ENCODE measurements around the gene DIO2.

Gene DIO2

GRCh38 chr14:80206351-80207080 is 4.8 kb downstream of the DIO2 start:
- peaks cover 2% of the 10 kb centered on the region for H3K27me3 Mint-ChIP-seq
- H3K27ac Mint-ChIP-seq = no peak overlapping the region
- no peaks in the 10 kb centered on the region for H3K36me3 Mint-ChIP-seq (ENCODE audit: low read depth)
- no peak overlapping the region for H3K4me3 Mint-ChIP-seq
- no peaks in the 10 kb centered on the region for H3K9me3 Mint-ChIP-seq
- no peaks in the 10 kb centered on the region for H3K4me1 Mint-ChIP-seq (ENCODE audit: low read depth)
- no peak for DNase-seq

GRCh38 chr14:80202888-80203562 is 8.3 kb downstream of the DIO2 start:
- Mint-ChIP-seq H3K4me1 (ENCODE audit: low read depth) (no peaks in the 10 kb centered on the region), H3K4me3 (no peak overlapping the region)

GRCh38 chr14:80200093-80200492 is 11.2 kb downstream of the DIO2 start:
- Mint-ChIP-seq H3K4me3 (no peak overlapping the region), H3K27ac (no peak overlapping the region), H3K9me3 (peaks cover 4% of the 10 kb centered on the region), H3K36me3 (ENCODE audit: low read depth) (no peaks in the 10 kb centered on the region), H3K4me1 (ENCODE audit: low read depth) (no peaks in the 10 kb centered on the region), H3K27me3 (no peaks in the 10 kb centered on the region)
- DNase-seq = no peak

More at GRCh38 chr14:80202888-80203562, 8.3 kb downstream of the DIO2 start:
- Mint-ChIP-seq H3K9me3 (peaks cover 2% of the 10 kb centered on the region), H3K27me3 (no peaks in the 10 kb centered on the region), H3K27ac (no peak overlapping the region), H3K36me3 (ENCODE audit: low read depth) (no peaks in the 10 kb centered on the region)
- no peak for DNase-seq

GRCh38 chr14:80188571-80188970 is 22.7 kb downstream of the DIO2 start:
- no peaks in the 10 kb centered on the region for H3K4me1 Mint-ChIP-seq (ENCODE audit: low read depth)
- DNase-seq = no peak
- no peaks in the 10 kb centered on the region for H3K36me3 Mint-ChIP-seq (ENCODE audit: low read depth)
- H3K27ac Mint-ChIP-seq = no peak overlapping the region
- no peak overlapping the region for H3K4me3 Mint-ChIP-seq
- no peaks in the 10 kb centered on the region for H3K27me3 Mint-ChIP-seq
- H3K9me3 Mint-ChIP-seq = peaks cover 6% of the 10 kb centered on the region

- Mint-ChIP-seq H3K36me3 (ENCODE audit: low read depth) (no peaks in the 10 kb centered on the region), H3K4me1 (ENCODE audit: low read depth) (no peaks in the 10 kb centered on the region), H3K27ac (no peak overlapping the region), H3K9me3 (peaks cover 6% of the 10 kb centered on the region), H3K4me3 (no peak overlapping the region), H3K27me3 (no peaks in the 10 kb centered on the region)
- DNase-seq = no peak
Measured at GRCh38 chr14:80186301-80186800, 25.0 kb downstream of the DIO2 start.

GRCh38 chr14:80176893-80177292 is 34.4 kb downstream of the DIO2 start:
- no peak for DNase-seq
- no peak overlapping the region for H3K4me3 Mint-ChIP-seq
- no peak overlapping the region for H3K27ac Mint-ChIP-seq
- H3K27me3 Mint-ChIP-seq = no peaks in the 10 kb centered on the region
- peaks cover 2% of the 10 kb centered on the region for H3K9me3 Mint-ChIP-seq
- H3K36me3 Mint-ChIP-seq (ENCODE audit: low read depth) = no peaks in the 10 kb centered on the region
- H3K4me1 Mint-ChIP-seq (ENCODE audit: low read depth) = no peaks in the 10 kb centered on the region

- H3K4me1 Mint-ChIP-seq (ENCODE audit: low read depth) = no peaks in the 10 kb centered on the region
- no peaks in the 10 kb centered on the region for H3K27me3 Mint-ChIP-seq
- no peak overlapping the region for H3K4me3 Mint-ChIP-seq
- H3K27ac Mint-ChIP-seq = no peak overlapping the region
- H3K9me3 Mint-ChIP-seq = peaks cover 2% of the 10 kb centered on the region
- no peaks in the 10 kb centered on the region for H3K36me3 Mint-ChIP-seq (ENCODE audit: low read depth)
- DNase-seq = no peak
Measured at GRCh38 chr14:80172375-80173051, 38.8 kb downstream of the DIO2 start.

GRCh38 chr14:80167793-80168448 is 43.4 kb downstream of the DIO2 start:
- H3K9me3 Mint-ChIP-seq = no peaks in the 10 kb centered on the region
- no peak overlapping the region for H3K27ac Mint-ChIP-seq
- H3K4me3 Mint-ChIP-seq = no peak overlapping the region
- H3K27me3 Mint-ChIP-seq = no peaks in the 10 kb centered on the region
- no peaks in the 10 kb centered on the region for H3K4me1 Mint-ChIP-seq (ENCODE audit: low read depth)
- H3K36me3 Mint-ChIP-seq (ENCODE audit: low read depth) = no peaks in the 10 kb centered on the region
- DNase-seq = no peak

- H3K4me3 Mint-ChIP-seq = no peak overlapping the region
- no peaks in the 10 kb centered on the region for H3K36me3 Mint-ChIP-seq (ENCODE audit: low read depth)
- no peak overlapping the region for H3K27ac Mint-ChIP-seq
- no peak for DNase-seq
- no peaks in the 10 kb centered on the region for H3K27me3 Mint-ChIP-seq
- H3K9me3 Mint-ChIP-seq = no peaks in the 10 kb centered on the region
- no peaks in the 10 kb centered on the region for H3K4me1 Mint-ChIP-seq (ENCODE audit: low read depth)
Measured at GRCh38 chr14:80164991-80165721, 46.1 kb downstream of the DIO2 start.

GRCh38 chr14:80152763-80153162 is 58.5 kb downstream of the DIO2 start:
- DNase-seq = no peak
- Mint-ChIP-seq H3K27me3 (no peaks in the 10 kb centered on the region), H3K9me3 (peaks cover 7% of the 10 kb centered on the region), H3K27ac (no peak overlapping the region), H3K4me1 (ENCODE audit: low read depth) (no peaks in the 10 kb centered on the region), H3K4me3 (no peak overlapping the region), H3K36me3 (ENCODE audit: low read depth) (no peaks in the 10 kb centered on the region)

GRCh38 chr14:80152166-80152565 is 59.1 kb downstream of the DIO2 start:
- no peaks in the 10 kb centered on the region for H3K36me3 Mint-ChIP-seq (ENCODE audit: low read depth)
- no peak overlapping the region for H3K4me3 Mint-ChIP-seq
- peaks cover 7% of the 10 kb centered on the region for H3K9me3 Mint-ChIP-seq
- H3K4me1 Mint-ChIP-seq (ENCODE audit: low read depth) = no peaks in the 10 kb centered on the region
- H3K27ac Mint-ChIP-seq = no peak overlapping the region
- no peaks in the 10 kb centered on the region for H3K27me3 Mint-ChIP-seq
- DNase-seq = no peak

GRCh38 chr14:80150301-80150700 is 61.0 kb downstream of the DIO2 start:
- H3K9me3 Mint-ChIP-seq = peaks cover 8% of the 10 kb centered on the region
- no peaks in the 10 kb centered on the region for H3K36me3 Mint-ChIP-seq (ENCODE audit: low read depth)
- H3K27ac Mint-ChIP-seq = no peak overlapping the region
- no peaks in the 10 kb centered on the region for H3K27me3 Mint-ChIP-seq
- no peak for DNase-seq
- no peaks in the 10 kb centered on the region for H3K4me1 Mint-ChIP-seq (ENCODE audit: low read depth)
- no peak overlapping the region for H3K4me3 Mint-ChIP-seq
